Fibroblast of lung (primary cell): ENCODE data around the gene MED26. TPM values are rescaled to one million over a fixed set of nuclear protein-coding genes. Genes with fewer than 3 reads are reported as not detected.

ENCODE experiments used
- DNase-seq, 2 donors: peaks; one replicate each; pipeline versions ENCODE4 v3.0.0 to v3.0.0-alpha.2; 2010; ENCODE audit warnings: low read depth in 2 of 2
- H2AFZ ChIP-seq: 2 replicates; pipeline ENCODE4 v1.5.1; 2012; ENCODE audit warnings: low read length, control low read depth, inconsistent platforms
- H3K27ac ChIP-seq: 2 replicates; pipeline ENCODE4 v1.5.1; 2011; ENCODE audit warnings: low read length, control low read depth; ENCODE audit not compliant: insufficient read depth
- H3K27me3 ChIP-seq: 2 replicates; pipeline ENCODE4 v1.5.1; 2011; ENCODE audit warnings: mild to moderate bottlenecking, low read length; ENCODE audit not compliant: control insufficient read depth, insufficient read depth
- H3K36me3 ChIP-seq: 2 replicates; pipeline ENCODE4 v1.5.1; 2011; ENCODE audit warnings: low read length; ENCODE audit not compliant: control insufficient read depth, insufficient read depth
- H3K4me1 ChIP-seq: 2 replicates; pipeline ENCODE4 v1.5.1; 2011; ENCODE audit warnings: low read length; ENCODE audit not compliant: control insufficient read depth, insufficient read depth; ENCODE audit errors: extremely low read depth
- H3K4me2 ChIP-seq: 2 replicates; pipeline ENCODE4 v1.5.1; 2011; ENCODE audit warnings: low read length, control low read depth; ENCODE audit not compliant: insufficient read depth; ENCODE audit errors: extremely low read depth
- H3K4me3 ChIP-seq, 4 experiments: fragments of 200-600 bp in 1 of 4; sonication (generic) in 1 of 4; replicated peaks in 1 of 4; 2 replicates each; pipeline ENCODE4 v1.5.1; 2011 to 2016; ENCODE audit warnings: low read length in 4 of 4, low read depth in 3 of 4, mild to moderate bottlenecking in 3 of 4, control low read depth in 2 of 4, inconsistent platforms in 1 of 4, mixed read lengths in 1 of 4; ENCODE audit not compliant: insufficient read depth in 1 of 4; ENCODE audit errors: control extremely low read depth in 1 of 4
- H3K79me2 ChIP-seq: 2 replicates; pipeline ENCODE4 v1.5.1; 2012; ENCODE audit warnings: mild to moderate bottlenecking, low read length, inconsistent platforms; ENCODE audit not compliant: control insufficient read depth, insufficient read depth
- H3K9ac ChIP-seq: 2 replicates; pipeline ENCODE4 v1.5.1; 2011; ENCODE audit warnings: mild to moderate bottlenecking, low read length, control low read depth; ENCODE audit not compliant: insufficient read depth
- H3K9me3 ChIP-seq: 2 replicates; pipeline ENCODE4 v1.5.1; 2012; ENCODE audit warnings: low read depth, low read length; ENCODE audit not compliant: control insufficient read depth, insufficient read depth
- H4K20me1 ChIP-seq: 2 replicates; pipeline ENCODE4 v1.5.1; 2011; ENCODE audit warnings: low read length; ENCODE audit not compliant: control insufficient read depth, insufficient read depth; ENCODE audit errors: extremely low read depth
- CTCF ChIP-seq, 2 donors: IDR thresholded peaks in 1 of 2; conservative IDR thresholded peaks in 1 of 2; 1 replicate in 1 of 2; 2 replicates in 1 of 2; pipeline ENCODE4 v1.5.1; 2011 to 2012; ENCODE audit warnings: low read length in 2 of 2, control low read depth in 1 of 2, inconsistent platforms in 1 of 2, low read depth in 1 of 2, mild to moderate bottlenecking in 1 of 2
- EZH2 ChIP-seq: IDR thresholded peaks from 2 replicates; pipeline ENCODE4 v1.5.1; 2012; ENCODE audit warnings: low read length, control low read depth, mild to moderate bottlenecking; ENCODE audit errors: missing control alignments
- polyA plus RNA-seq, 2 donors: library from polyadenylated mRNA; depleted of rRNA in 1 of 2; stranded (reverse) in 1 of 2; unstranded in 1 of 2; fragments of >200 nt; gene quantifications; 2 replicates each; pipeline ENCODE4 v1.2.1, GENCODE V29; 2011 to 2012; ENCODE audit warnings: missing spikeins in 1 of 2
- total RNA-seq: library from RNA; depleted of rRNA; stranded (reverse); fragments of >200 nt; gene quantifications from 2 replicates; pipeline ENCODE4 v1.2.1, GENCODE V29; 2014

MED26 gene
- total and polyA plus RNA-seq, 2 donors (not counting 1 experiment from before 2014, with no cell fraction given), result 3.7 to 4.5 TPM

- no peak for DNase-seq
- H4K20me1 ChIP-seq, result peaks cover 8% of the 10 kb centered on the region
- H3K9me3 ChIP-seq, result no peaks in the 10 kb centered on the region
- peaks cover 2% of the 10 kb centered on the region for H3K4me1 ChIP-seq
- H3K36me3 ChIP-seq, result no peaks in the 10 kb centered on the region
- H3K4me2 ChIP-seq, result no peak overlapping the region
- peaks cover 91% of the 10 kb centered on the region for H3K79me2 ChIP-seq
- TF ChIP-seq EZH2 (no peak), CTCF (conservative IDR thresholded peaks at IDR 0.05 in 1 of 2, IDR thresholded peaks at IDR 0.05 in 1 of 2; ENCODE audit: low read depth in 1 of 2, low read length in 2 of 2) (no peak)
- H3K27me3 ChIP-seq, result no peaks in the 10 kb centered on the region
- no peak overlapping the region for H3K4me3 ChIP-seq
- no peak overlapping the region for H3K9ac ChIP-seq
- no peak overlapping the region for H2AFZ ChIP-seq
- H3K27ac ChIP-seq, result no peak overlapping the region
These were observed 36.9 kb downstream of the MED26 start for GRCh38 chr19:16590876-16591802.

DNA sequence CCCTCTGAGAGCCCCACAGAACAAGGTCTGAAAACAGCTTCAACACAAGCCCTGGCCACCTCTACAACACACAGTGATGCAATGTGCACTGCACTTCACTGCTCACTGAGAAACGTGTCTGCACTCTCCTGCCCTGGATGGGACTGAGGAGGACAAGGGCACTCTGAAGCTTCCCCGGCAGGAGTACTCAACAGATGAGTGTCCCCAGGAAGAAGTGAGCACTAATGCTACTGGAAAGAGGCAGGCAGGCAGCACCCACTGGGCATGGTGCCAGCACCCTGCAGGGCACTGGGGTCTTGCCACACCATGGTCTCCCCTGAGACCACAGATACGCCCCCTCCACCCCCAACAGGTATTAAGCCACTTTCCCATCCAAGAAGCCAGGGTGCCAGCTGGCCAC is 38.1 kb downstream of the MED26 start:
- H3K4me2 ChIP-seq, result no peak overlapping the region
- no peaks in the 10 kb centered on the region for H3K36me3 ChIP-seq
- no peak for DNase-seq
- H3K9ac ChIP-seq, result no peak overlapping the region
- H3K27me3 ChIP-seq, result no peaks in the 10 kb centered on the region
- peaks cover 2% of the 10 kb centered on the region for H3K4me1 ChIP-seq
- H3K79me2 ChIP-seq, result peaks cover 91% of the 10 kb centered on the region
- no peak overlapping the region for H2AFZ ChIP-seq
- no peak overlapping the region for H3K4me3 ChIP-seq
- H4K20me1 ChIP-seq, result peaks cover 8% of the 10 kb centered on the region
- no peak for TF ChIP-seq CTCF (conservative IDR thresholded peaks at IDR 0.05 in 1 of 2, IDR thresholded peaks at IDR 0.05 in 1 of 2; ENCODE audit: low read depth in 1 of 2, low read length in 2 of 2)
- no peak overlapping the region for H3K27ac ChIP-seq
- no peaks in the 10 kb centered on the region for H3K9me3 ChIP-seq

DNA sequence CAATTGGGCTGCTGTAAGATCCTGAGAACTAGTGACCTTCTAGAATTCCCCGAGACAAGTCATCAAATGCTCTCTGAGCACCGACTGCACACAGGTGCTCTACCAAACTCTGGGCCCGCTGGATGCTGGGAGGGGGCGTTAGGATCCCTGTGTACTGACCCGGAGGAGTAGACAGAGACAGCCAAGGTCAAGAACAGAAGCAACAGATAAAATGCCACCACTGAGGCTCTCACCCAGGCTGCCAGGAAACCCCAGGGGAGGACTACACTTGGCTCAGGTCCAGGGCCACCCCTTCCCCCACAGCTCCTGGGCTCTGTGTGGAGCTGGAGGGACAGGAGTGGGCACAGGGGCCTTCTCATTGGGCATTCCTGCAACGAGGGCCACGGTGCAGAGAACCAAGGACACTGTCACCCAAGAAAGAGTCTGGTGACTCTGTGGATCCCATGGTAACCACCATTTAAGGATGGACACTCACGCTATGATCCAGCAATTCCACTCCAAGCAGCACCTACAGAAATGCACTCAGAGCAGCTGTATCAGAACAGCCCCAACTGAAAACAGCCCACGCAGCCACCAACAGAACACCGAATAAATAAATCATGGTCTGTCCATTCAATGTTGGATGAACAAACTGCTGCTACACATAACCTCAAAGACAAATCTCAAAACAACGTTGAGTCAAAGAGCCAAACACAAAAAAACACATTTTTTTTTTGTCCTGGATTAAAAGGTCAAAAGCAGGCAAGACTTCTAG is 39.0 kb downstream of the MED26 start:
- no peaks in the 10 kb centered on the region for H3K36me3 ChIP-seq
- peaks cover 6% of the 10 kb centered on the region for H3K4me1 ChIP-seq
- H3K4me2 ChIP-seq, result no peak overlapping the region
- peaks cover 88% of the 10 kb centered on the region for H3K79me2 ChIP-seq
- no peaks in the 10 kb centered on the region for H3K9me3 ChIP-seq
- H3K4me3 ChIP-seq, result no peak overlapping the region
- H2AFZ ChIP-seq, result no peak overlapping the region
- no peaks in the 10 kb centered on the region for H3K27me3 ChIP-seq
- no peak overlapping the region for H3K27ac ChIP-seq
- TF ChIP-seq EZH2 (no peak), CTCF (conservative IDR thresholded peaks at IDR 0.05 in 1 of 2, IDR thresholded peaks at IDR 0.05 in 1 of 2; ENCODE audit: low read depth in 1 of 2, low read length in 2 of 2) (no peak)
- H4K20me1 ChIP-seq, result peaks cover 8% of the 10 kb centered on the region
- no peak for DNase-seq
- H3K9ac ChIP-seq, result no peak overlapping the region
